HL-60/S4 treated with phorbol 12-myristate 13-acetate at 8.2 ng/mL for 4 days and 3 days (cell line): ENCODE measurements around the gene ACKR2.
"Not testable (repeated sequence)": the region's sequence is repeated elsewhere in the genome, so short reads cannot be mapped to it uniquely, and the experiment has no call there.

ENCODE experiments used
- in situ Hi-C: fragments of 300-500 bp; cut with MboI; formaldehyde crosslinking; loops from 2 replicates; pipeline ENCODE4 v1.15.0; 2022; ENCODE audit warnings: low sequenced_read_pairs

Gene ACKR2

DNA sequence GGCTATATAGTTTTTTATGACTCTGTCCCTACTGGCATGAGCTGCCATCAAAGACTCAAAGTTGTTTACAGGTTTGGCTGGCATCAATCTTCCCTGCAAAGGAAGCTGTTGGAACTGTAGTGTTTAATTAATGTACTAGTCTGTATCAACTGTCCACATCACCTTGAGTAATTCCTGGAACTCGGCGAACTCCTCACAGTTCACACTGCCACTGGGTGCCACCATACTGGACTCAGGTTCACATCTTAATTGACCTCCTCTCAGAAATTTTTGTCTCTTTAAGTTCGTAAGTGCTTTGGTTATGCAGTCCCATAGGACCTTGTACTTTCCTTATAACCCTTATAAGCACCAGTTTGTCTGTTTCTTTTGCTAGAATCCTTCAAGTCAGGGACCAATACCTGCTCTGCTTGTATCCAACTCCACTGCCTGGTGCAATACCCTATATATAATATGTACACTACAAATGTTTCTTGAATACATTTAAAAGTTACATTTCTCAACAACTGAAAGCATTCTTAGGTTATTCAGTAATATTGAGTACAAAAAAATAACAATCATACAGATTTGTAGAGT lies 8.1 kb upstream of the ACKR2 start:
- in situ Hi-C loops = no loop called here

DNA sequence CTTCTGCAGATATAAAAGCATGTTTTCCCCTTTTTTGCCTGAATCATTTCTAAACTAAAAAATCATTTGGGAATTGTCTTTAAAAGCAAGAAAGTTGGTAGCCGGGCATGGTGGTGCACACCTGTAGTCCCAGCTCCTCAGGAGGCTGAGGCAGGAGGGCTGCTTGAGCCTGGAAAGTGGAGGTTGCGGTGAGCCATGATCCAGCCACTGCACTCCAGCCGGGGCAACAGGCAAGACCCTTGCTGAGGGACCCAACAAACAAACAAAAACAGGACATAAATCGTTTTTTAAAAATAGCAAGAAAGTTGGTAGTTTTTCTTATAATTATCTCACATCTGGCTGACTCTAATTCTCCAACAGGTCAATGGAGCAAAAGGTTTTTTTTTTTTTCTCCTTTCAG lies 7.5 kb upstream of the ACKR2 start:
- in situ Hi-C loops = no loop called here

DNA sequence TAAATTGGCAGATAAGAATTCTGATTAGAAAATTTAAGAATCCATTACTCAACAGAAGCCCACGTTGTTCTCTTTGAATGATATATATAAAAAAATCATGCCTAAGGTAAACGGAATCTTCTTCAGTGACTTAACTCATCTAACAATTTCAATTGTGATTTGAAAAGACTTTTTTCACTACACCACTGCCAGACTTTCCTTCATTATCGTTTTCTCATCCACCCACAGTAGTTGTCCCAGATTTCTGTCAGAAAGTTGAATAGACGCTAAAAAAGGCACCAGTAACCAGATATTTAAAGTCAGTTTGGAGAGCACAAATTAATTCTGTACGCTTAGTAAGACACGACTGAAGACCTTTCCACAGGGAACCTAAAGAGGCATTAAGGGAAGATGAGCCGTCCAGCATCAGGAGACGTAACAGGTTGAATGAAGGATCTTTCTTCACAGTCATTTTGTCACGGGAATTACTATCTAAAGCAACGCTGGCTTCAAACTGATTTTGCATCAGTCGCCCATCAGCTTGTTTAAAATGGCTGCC lies 6.3 kb upstream of the ACKR2 start:
- in situ Hi-C loops = no loop called here

DNA sequence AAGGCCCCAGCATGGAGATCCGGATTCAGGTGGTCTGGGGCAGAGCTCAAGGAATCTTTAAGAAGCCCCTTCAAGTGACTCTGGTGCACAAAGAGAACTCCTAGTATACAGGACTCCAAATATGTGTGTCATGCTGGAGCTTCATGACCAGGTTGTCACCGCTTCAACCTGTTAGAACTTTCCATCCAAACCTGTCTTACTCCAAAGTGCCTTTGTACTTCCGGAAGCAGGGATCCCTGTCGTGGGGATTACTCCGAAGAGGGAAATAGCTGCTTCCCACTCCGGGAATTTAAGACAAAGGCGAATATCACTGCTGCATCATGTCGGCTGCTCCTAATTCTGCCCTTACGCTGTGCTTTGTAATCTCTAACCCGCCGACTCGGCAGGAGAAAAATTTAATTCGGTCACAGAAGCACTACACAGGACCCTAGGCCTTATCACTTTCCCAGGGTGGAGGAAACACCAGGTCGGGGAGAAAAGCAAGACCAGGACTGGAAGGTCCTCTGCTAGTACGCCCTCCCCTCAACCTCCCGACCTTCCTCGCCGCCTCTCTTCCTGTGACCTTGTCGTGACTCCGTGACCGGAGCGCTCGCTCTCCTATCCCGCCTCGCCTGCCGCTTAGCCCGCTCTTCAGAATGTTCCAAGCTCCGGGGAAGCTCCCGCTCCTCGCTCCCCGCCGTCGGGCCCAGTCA lies 5.7 kb upstream of the ACKR2 start:
- in situ Hi-C loops = no loop called here

DNA sequence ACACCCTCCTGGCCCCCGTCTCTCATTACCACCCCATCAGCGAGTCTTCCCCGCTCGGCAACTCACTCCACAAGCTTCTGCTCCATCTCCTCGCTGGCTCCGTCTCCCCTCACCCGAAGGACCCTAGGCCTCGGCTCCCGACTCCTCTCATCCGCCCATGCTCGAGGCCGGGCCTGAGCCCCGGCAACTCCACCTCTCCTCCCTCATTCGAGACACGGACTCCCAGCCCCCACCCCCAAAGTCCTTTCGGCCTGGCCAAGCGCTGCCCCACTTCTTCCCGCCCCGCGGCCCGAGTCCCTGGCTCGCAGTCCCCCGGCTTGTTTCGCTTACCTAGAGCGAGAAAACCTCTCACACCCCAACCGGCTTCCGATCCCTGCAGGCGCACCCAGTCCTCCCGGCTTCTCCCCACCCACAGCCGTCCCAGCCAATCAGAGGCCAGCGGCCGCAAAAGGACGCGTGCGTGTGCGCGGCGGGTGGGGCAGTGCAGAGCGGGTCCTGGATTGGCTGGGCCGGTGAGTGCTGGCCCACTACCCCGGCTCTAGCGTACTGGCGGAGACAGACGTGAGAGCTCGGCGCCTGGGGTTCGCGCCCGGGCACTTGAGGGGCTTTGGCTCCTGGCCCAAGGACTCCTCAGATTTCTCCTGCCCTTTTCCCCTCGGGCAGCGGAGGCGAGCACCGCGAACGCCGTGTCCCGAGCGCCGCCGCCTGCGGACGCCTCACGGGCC lies 5.0 kb upstream of the ACKR2 start, which contains the start of gene HIGD1A:
TSS of gene HIGD1A (minus strand) at position 385 of the 725 bp plus-strand sequence. CDS start 10,237 bp downstream, outside the sequence.
- in situ Hi-C loops = no loop called here

DNA sequence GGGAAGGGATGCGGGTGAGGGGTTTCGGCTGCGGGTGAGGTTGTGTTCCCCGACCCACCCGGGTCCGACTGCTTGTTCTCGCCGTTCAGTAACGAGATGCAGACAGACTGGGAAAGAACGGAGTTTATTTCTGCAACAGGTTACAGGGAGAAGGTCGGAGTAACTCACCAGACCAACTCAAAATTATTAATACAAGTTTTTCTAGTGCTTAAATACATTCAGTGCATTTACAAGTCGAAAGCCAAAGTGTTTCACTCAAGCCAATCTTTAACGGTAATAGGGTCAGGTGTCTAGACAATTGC lies 4.5 kb upstream of the ACKR2 start:
- in situ Hi-C loops = no loop called here

DNA sequence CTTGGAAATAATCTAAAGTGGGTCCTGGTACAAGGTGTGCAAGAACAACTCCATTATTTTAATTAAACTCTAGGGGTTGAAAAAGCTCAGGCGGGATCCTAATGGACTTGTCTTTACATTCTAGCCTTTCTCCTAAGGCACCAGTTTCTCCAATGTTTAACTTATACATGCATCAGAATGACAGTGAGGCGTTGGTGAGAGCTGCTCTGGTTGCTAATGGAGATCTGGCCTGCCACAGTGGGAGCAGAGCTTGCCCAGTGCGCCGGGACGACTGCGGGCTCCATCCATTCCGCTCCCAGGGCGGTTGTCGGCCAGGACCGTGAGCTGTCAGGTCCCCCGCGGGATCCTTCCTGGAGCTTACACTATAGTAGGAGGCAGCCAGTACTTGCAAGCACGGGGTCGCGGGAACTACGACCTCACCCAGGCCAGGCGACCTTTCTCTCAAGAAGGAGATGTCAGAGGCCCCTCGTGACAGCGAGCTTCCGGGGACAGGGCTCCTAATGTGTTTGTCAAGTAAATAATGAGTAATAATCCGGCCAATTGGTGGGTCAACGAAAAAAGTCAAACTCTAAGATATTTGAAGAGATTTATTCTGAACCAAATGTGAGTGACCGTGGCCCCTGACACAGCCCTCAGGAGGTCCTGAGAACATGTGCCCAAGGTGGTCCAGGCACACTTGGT lies 4.0 kb upstream of the ACKR2 start:
- in situ Hi-C loops = no loop called here

DNA sequence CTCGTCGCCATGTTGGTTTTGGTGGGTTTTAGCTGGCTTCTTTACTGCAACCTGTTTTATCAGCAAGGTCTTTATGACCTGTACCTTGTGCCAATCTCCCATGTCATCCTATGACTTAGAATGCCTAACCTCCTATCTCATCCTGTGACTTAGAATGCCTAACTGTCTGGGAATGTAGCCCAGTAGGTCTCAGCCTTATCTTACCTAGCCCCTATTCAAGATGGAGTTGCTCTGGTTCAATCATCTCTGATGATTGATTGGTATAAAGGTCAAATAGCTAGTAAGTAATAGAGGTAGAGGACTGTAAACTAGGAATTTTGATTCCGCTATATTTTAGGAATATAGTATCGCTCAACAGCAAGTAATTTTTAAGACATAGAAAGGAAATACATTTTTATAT lies 1.3 kb upstream of the ACKR2 start:
- in situ Hi-C loops = no loop called here

DNA sequence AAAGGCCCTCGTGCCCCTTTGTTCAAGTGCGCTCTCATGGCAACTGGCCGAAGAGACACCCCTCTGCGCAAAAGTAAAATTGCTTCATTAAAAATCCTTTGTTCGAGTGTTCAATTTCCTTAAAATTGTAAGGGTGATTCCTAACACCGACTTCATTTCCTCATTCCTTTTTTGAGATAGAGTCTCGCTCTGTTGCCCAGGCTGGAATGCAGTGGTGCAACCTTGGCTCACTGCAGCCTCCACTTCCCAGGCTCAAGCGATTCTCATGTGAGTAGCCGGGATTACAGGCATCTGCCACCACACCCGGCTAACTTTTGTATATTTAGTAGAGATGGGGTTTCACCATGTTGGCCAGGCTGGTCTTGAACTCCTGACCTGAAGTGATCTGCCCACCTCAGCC lies 1.5 kb downstream of the ACKR2 start:
- in situ Hi-C loops = not testable (repeated sequence)

DNA sequence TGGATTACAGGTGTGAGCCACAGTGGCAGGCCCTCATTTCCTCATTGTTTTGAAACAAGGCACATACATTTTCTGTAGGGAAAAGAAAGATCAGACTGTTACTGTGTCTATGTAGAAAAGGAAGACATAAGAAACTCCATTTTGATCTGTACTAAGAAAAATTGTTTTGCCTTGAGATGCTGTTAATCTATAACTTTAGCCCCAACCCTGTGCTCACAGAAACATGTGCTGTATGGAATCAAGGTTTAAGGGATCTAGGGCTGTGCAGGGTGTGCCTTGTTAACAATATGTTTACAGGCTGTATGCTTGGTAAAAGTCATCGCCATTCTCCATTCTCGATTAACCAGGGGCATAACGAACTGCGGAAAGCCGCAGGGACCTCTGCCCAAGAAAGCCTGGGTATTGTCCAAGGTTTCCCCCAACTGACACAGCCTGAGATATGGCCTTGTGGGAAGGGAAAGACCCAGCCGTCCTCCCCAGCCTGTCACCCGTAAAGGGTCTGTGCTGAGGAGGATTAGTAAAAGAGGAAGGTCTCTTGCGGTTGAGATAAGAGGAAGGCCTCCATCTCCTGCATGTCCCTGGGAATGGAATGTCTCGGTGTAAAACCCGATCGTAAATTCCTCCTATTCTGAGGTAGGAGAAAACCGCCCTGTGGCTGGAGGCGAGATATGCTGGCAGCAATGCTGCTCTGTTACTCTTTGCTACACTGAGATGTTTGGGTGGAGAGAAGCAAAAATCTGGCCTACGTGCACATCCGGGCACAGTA lies 2.1 kb downstream of the ACKR2 start:
- in situ Hi-C loops = not testable (repeated sequence)

DNA sequence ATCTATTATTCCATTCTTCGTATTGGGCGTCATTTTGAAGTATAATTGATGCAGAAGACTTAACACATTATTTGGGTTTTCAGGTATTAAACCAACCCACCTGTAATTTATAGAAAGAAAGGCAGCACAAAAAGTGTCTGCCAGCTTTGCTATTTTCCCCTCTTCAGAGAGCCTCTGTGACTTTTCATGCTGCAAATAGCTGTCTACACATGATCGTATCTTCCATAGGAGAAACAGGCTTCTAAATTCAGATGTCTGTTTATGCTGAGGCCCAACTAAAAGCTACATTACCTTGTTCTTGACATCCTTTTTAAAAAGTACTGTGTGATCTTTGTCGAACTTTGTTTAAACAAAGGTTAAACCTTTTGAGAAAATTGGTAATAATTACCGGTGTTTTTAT lies 5.0 kb downstream of the ACKR2 start:
- in situ Hi-C loops = no loop called here

DNA sequence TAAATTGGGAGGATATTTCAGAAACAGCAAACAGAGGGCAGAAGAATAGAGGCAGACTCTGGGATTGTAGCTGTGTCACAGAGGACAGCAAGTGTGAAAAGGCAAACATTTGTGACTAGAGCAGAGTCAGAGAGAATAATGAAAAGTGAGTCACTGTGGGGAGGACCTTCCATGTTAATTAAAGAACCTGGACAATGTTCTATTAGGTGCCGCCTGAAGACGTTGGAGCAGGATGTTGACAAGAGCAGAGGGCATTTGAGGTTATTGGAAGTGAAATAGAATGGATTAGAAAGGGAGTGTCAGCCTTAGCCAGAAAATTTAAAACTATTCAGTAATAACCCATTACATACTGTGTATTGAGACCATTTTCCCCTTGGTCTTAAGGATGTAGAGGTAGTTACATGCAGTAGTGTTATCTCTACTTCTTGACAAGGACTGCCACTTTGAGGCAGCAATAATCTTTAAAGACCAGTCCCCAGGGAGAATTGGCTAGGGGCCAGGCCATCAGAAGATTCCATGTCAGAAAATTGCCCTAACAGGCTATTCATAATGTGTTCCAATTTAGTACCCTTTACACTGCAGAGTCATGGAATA lies 5.8 kb downstream of the ACKR2 start:
- in situ Hi-C loops = no loop called here

DNA sequence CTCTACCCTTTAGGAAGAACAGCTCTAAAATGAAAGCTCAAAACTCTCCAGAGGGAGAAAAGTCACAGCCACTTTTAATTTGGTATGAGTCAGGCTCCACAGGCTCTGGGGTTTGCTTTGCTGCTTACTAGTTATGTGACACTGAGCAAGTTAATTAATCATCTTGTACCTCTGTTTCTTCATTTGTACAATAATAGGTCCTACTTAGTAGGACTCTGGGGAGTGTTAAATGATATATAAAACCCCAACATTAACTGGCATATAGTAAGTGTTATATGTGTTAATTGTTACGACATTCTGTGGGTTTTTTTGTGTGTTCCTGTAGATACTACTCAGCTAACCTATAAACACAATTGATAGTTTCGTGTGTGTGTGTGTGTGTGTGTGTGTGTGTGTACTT lies 6.6 kb downstream of the ACKR2 start:
- in situ Hi-C loops = no loop called here

DNA sequence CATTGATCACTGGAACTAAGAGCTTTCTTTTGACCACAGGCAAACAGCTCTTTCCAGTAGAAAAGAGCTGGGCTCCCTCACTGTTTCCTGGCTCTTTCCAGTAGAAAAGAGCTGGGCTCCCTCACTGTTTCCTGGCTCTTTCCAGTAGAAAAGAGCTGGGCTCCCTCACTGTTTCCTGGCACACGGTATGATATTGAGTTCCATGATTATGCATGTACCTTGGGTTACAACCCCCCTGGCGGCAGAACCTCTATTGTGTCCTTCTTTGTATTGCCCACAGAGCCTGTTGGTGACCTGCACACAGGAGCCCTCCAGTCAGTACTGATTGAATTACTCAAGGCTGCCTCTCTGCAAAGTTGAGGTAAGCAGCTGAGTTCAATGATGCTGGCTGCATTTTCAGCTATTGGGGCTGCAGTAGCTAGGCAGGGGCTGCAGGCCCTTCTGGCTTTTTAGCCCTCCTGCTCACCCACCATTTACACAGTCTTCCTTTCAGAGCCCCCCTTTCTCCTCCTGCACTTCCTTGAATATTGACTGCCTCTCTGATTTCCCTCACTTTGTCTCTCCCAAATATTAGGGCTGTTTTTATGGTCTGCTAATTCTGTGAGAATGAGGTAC lies 10.2 kb downstream of the ACKR2 start:
- in situ Hi-C loops = no loop called here

DNA sequence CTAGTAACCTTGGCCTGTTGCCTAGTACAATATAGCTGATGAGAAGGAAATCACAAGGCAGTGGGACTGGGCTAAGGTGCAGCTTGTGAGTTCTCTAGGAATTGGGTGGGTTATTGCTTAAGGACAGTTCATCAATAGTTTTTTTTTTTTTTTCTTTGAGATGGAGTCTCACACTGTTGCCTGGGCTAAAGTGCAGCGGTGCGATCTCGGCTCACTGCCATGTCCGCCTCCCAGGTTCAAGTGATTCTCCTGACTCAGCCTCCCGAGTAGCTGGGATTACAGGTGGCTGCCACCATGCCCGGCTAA lies 11.5 kb downstream of the ACKR2 start:
- in situ Hi-C loops = no loop called here

DNA sequence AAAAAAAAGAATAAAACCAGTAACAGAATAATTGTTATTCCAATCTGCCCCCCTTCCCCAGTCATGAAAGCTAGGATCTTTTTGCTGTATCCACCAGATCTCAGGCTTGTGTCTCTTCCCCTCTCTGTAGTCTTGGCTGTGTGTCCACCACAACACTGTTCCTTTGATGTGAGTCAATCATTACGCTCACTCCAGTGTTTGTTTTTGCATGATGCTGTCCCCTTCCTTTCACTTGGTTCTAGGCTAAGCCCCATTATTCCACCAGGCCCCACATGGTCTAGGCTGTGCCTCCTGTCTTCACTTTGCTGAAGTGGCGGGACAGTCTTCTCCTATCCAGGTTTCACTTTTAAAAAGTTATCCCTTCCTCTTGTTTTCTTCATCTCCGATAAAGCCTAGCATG lies 13.6 kb downstream of the ACKR2 start:
- in situ Hi-C loops = no loop called here

DNA sequence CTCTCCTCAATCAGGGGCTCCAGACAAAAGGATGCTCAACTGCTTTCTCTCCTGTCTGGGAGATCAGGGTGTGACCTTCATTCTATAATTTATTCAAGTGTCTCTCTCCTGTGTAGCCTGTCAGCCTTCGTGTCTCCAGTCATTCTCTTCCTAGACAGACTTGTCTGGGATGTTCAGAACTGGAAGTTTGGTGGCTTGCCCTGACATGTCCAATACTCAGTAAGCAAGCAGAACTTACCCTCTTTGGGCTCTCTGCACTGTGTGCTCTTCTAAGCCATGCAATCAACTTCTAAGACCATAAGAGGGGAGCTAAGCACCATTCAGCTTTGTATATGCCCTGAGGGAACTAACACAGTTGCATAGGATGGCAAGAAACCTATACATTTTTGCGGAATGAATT lies 14.1 kb downstream of the ACKR2 start:
- in situ Hi-C loops = no loop called here

DNA sequence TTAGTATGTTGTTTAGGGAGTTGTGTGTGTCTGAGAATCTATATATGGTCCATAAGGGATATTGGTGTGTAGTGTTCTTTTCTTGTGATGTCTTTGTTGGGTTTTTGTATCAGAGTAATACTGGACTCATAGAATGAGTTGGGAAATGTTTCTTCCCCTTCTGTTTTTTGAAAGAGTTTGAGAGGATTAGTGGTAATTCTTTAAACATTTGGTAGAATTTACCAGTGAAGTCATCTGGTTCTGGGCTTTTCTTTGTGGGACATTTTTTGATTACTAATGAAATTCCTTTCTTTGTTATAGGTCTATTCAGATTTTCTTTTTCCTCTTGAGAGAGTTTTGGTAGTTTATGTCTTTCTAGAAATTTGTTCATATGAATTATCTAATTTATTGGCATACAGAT lies 16.9 kb downstream of the ACKR2 start:
- in situ Hi-C loops = no loop called here

DNA sequence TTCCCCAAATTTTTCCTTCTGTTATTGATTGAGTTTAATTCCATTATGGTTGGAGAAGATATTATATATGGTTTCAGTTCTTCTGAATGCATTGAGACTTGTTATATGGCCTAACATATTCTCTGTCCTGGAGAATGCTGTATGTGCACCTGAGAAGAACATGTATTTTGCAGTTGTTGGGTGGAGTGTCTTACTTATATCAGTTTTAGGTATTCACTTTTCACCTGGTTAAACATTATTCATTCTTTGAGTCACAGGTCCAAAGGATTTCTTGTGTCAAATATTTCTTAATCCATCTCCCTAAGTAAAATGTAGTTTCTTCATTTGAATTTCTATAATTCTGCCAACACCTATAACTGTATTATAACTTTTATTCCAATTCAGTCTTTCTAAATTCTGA lies 17.8 kb downstream of the ACKR2 start:
- in situ Hi-C loops = no loop called here

DNA sequence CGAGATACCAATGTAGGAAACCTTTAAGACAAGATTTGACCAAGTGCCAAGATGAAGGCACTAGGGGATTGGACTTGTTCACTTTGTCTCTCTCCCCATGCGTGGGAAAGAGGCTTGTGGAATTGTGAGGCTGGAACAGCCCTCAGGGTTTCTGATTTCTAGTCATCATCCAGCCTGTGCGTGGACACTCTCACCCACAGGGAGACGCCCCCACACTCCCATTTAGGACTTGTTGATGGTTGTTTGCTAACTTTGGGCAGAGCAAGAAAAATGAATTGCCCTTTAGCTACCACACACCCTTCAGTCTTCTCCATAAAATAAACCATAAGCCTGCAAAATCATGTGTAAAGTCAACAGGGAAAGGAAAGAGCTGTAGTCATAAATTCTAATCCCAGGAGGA lies 18.4 kb downstream of the ACKR2 start:
- in situ Hi-C loops = no loop called here
